CD14-positive monocyte (primary cell): ENCODE measurements around the gene SSTR5. TPM values are rescaled to one million over a fixed set of nuclear protein-coding genes. Genes with fewer than 3 reads are reported as not detected.

Experiments
- DNase-seq, 3 donors: peaks; one replicate each; pipeline ENCODE4 v3.0.0-alpha.2; 2011 to 2022
- H2AFZ ChIP-seq: 2 replicates; pipeline ENCODE4 v1.6.0; 2012; ENCODE audit warnings: mild to moderate bottlenecking, low read depth, low read length, inconsistent platforms; ENCODE audit not compliant: insufficient read depth, poor library complexity, severe bottlenecking
- H3K27ac ChIP-seq, 2 donors: 1 replicate in 1 of 2; 2 replicates in 1 of 2; pipeline ENCODE4 v1.5.1; 2012 to 2013; ENCODE audit warnings: low read length in 2 of 2, control low read depth in 1 of 2, inconsistent platforms in 1 of 2, low read depth in 1 of 2, mild to moderate bottlenecking in 1 of 2
- H3K27me3 ChIP-seq, 2 donors: one replicate each; pipeline versions ENCODE4 v1.6.0 to v1.6.1; 2011 to 2013; ENCODE audit warnings: low read length in 2 of 2; ENCODE audit not compliant: control insufficient read depth in 2 of 2, insufficient read depth in 2 of 2
- H3K36me3 ChIP-seq, 2 donors: replicated peaks in 1 of 2; 1 replicate in 1 of 2; 2 replicates in 1 of 2; pipeline versions ENCODE4 v1.5.1 to v1.6.1; 2012 to 2013; ENCODE audit warnings: low read length in 2 of 2, control low read depth in 1 of 2, inconsistent platforms in 1 of 2, mild to moderate bottlenecking in 1 of 2; ENCODE audit not compliant: insufficient read depth in 2 of 2, control insufficient read depth in 1 of 2
- H3K4me1 ChIP-seq, 2 donors: 1 replicate in 1 of 2; 2 replicates in 1 of 2; pipeline versions ENCODE4 v1.5.1 to v1.6.1; 2012 to 2013; ENCODE audit warnings: low read length in 2 of 2, control low read depth in 1 of 2, inconsistent platforms in 1 of 2, mild to moderate bottlenecking in 1 of 2, moderate library complexity in 1 of 2; ENCODE audit not compliant: insufficient read depth in 2 of 2, control insufficient read depth in 1 of 2
- H3K4me2 ChIP-seq: replicated peaks from 2 replicates; pipeline ENCODE3; 2012; ENCODE audit warnings: low read length, moderate library complexity, mild to moderate bottlenecking; ENCODE audit not compliant: poor library complexity, severe bottlenecking; ENCODE audit errors: extremely low read depth
- H3K4me3 ChIP-seq, 3 experiments: fragments of 200-600 bp in 1 of 3; sonication (generic) in 1 of 3; replicated peaks in 1 of 3; 1 replicate in 2 of 3; 2 replicates in 1 of 3; pipeline ENCODE4 v1.5.1; 2011 to 2013; ENCODE audit warnings: low read length in 3 of 3, mild to moderate bottlenecking in 3 of 3, control low read depth in 2 of 3, low read depth in 2 of 3, inconsistent platforms in 1 of 3, moderate library complexity in 1 of 3
- H3K79me2 ChIP-seq: 2 replicates; pipeline ENCODE4 v1.6.0; 2012; ENCODE audit warnings: mild to moderate bottlenecking, control low read depth, inconsistent platforms, low read length, moderate library complexity; ENCODE audit not compliant: insufficient read depth
- H3K9ac ChIP-seq: 2 replicates; pipeline ENCODE4 v1.6.0; 2017; ENCODE audit warnings: low read length, mild to moderate bottlenecking; ENCODE audit not compliant: insufficient read depth, poor library complexity, severe bottlenecking
- H3K9me3 ChIP-seq, 2 donors: replicated peaks in 1 of 2; 1 replicate in 1 of 2; 2 replicates in 1 of 2; pipeline versions ENCODE4 v1.5.1 to v1.6.1; 2012 to 2013; ENCODE audit warnings: low read length in 2 of 2, control low read depth in 1 of 2; ENCODE audit not compliant: control insufficient read depth in 1 of 2, insufficient read depth in 1 of 2
- H4K20me1 ChIP-seq: 2 replicates; pipeline ENCODE4 v1.6.0; 2012; ENCODE audit warnings: mild to moderate bottlenecking, low read length, control low read depth, moderate library complexity; ENCODE audit not compliant: insufficient read depth
- H3K27ac Mint-ChIP-seq, 7 donors: one replicate each; pipeline ENCODE4 v1.8.0; 2020; ENCODE audit warnings: mild to moderate bottlenecking in 7 of 7, mixed read lengths in 7 of 7, moderate library complexity in 6 of 7, inconsistent platforms in 2 of 7
- H3K27me3 Mint-ChIP-seq, 3 donors: one replicate each; pipeline ENCODE4 v1.8.0; 2021 to 2022; ENCODE audit warnings: low read depth in 3 of 3, mild to moderate bottlenecking in 3 of 3, mixed read lengths in 3 of 3, moderate library complexity in 3 of 3, inconsistent platforms in 1 of 3
- H3K36me3 Mint-ChIP-seq, 2 donors: one replicate each; pipeline ENCODE4 v1.8.0; 2020; ENCODE audit warnings: mixed read lengths in 2 of 2, inconsistent platforms in 1 of 2, mild to moderate bottlenecking in 1 of 2
- H3K4me1 Mint-ChIP-seq: one replicate; pipeline ENCODE4 v1.8.0; 2020; ENCODE audit warnings: mild to moderate bottlenecking, mixed read lengths
- H3K4me3 Mint-ChIP-seq, 2 donors: one replicate each; pipeline ENCODE4 v1.8.0; 2020; ENCODE audit warnings: mild to moderate bottlenecking in 2 of 2, mixed read lengths in 2 of 2, moderate library complexity in 1 of 2
- H3K9me3 Mint-ChIP-seq, 7 donors: one replicate each; pipeline ENCODE4 v1.8.0; 2020 to 2022; ENCODE audit warnings: mixed read lengths in 7 of 7, mild to moderate bottlenecking in 6 of 7, moderate library complexity in 6 of 7, inconsistent platforms in 2 of 7
- WGBS: methylation state at CpG from one replicate; pipeline ENCODE4 v1.1.5; 2013; ENCODE audit warnings: missing lambda C conversion rate; ENCODE audit not compliant: insufficient coverage; 5-methylcytosine and 5-hydroxymethylcytosine counted together
- intact Hi-C, 2 donors: fragments of 100-400 bp; cut with micrococcal nuclease; formaldehyde crosslinking; loops; one replicate each; pipeline versions ENCODE4 v1.15.0 to v1.15.1; 2023
- polyA plus RNA-seq, 3 donors: library from polyadenylated mRNA; depleted of rRNA in 1 of 3; unstranded in 2 of 3; stranded (reverse) in 1 of 3; fragments of 300-500 nt in 2 of 3; fragments of >200 nt in 1 of 3; fragmentation: Illumina TruSeq in 2 of 3; gene quantifications; 1 replicate in 2 of 3; 2 replicates in 1 of 3; pipeline ENCODE4 v1.2.3, GENCODE V29; 2012 to 2021
- TF ChIP-seq, protein P1 (sequence below): fragments of 200-600 bp; IDR thresholded peaks from one replicate; pipeline ENCODE4 v1.8.0; 2022; ENCODE audit warnings: antibody characterized with exemption, mild to moderate bottlenecking

Gene SSTR5
- polyA plus RNA-seq, 3 donors, result not detected

DNA sequence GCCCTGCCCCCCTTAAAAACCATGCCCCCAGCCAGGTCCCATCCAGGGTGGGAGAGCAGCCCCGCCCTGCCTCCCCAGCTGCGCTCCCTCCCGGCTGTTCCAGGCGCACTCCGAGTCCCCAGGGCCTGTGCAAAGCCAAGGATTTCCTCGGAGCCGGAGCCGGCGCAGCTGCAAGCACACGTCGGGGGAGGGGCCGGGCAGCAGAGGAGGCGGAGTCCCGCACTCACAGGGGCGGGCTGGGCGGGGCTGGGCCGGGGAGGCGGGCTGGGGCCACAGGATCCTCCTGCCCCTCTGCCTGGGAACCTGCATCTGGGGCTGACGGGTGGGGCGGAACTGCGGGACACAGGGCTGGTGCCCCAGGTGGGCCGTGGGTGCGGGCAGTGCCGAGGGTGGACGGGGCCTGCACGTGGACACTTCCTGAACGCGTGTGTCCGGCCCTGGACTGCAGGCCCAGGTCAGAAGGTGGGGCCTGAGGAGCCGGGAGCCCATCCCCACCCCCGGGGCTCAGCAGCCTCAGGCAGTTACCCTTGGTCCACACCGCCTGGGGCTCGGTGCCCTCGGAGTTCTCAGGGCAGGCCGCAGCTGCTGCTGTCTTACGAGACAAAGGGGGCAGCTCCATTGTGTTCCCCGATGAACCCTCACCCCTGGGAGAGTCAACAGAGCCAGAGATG, 24.0 kb upstream of the SSTR5 start:
- no peak overlapping the region for H3K4me3 ChIP-seq
- intact Hi-C loops, result no loop called here
- TF ChIP-seq, protein P1, sequence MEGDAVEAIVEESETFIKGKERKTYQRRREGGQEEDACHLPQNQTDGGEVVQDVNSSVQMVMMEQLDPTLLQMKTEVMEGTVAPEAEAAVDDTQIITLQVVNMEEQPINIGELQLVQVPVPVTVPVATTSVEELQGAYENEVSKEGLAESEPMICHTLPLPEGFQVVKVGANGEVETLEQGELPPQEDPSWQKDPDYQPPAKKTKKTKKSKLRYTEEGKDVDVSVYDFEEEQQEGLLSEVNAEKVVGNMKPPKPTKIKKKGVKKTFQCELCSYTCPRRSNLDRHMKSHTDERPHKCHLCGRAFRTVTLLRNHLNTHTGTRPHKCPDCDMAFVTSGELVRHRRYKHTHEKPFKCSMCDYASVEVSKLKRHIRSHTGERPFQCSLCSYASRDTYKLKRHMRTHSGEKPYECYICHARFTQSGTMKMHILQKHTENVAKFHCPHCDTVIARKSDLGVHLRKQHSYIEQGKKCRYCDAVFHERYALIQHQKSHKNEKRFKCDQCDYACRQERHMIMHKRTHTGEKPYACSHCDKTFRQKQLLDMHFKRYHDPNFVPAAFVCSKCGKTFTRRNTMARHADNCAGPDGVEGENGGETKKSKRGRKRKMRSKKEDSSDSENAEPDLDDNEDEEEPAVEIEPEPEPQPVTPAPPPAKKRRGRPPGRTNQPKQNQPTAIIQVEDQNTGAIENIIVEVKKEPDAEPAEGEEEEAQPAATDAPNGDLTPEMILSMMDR, result no peak
- no peaks in the 10 kb centered on the region for H3K27me3 ChIP-seq
- Mint-ChIP-seq H3K27me3 (peaks cover 2 to 10% (median 3%) of the 10 kb centered on the region in 3 donors), H3K36me3 (no peaks in the 10 kb centered on the region), H3K4me1 (no peaks in the 10 kb centered on the region), H3K9me3 (peaks cover 0 to 2% (median 0%) of the 10 kb centered on the region in 7 donors), H3K4me3 (no peak overlapping the region), H3K27ac (no peak overlapping the region)
- H4K20me1 ChIP-seq, result no peaks in the 10 kb centered on the region
- no peak for DNase-seq
- H3K4me1 ChIP-seq, result no peaks in the 10 kb centered on the region
- H3K36me3 ChIP-seq, result no peaks in the 10 kb centered on the region
- H2AFZ ChIP-seq, result no peak overlapping the region
- WGBS, result 20% methylated on average over 35 of the region's 37 CpGs
- H3K27ac ChIP-seq, result no peak overlapping the region
- no peaks in the 10 kb centered on the region for H3K9me3 ChIP-seq
- H3K79me2 ChIP-seq, result no peaks in the 10 kb centered on the region
- H3K4me2 ChIP-seq, result no peak overlapping the region
- H3K9ac ChIP-seq, result no peak overlapping the region

DNA sequence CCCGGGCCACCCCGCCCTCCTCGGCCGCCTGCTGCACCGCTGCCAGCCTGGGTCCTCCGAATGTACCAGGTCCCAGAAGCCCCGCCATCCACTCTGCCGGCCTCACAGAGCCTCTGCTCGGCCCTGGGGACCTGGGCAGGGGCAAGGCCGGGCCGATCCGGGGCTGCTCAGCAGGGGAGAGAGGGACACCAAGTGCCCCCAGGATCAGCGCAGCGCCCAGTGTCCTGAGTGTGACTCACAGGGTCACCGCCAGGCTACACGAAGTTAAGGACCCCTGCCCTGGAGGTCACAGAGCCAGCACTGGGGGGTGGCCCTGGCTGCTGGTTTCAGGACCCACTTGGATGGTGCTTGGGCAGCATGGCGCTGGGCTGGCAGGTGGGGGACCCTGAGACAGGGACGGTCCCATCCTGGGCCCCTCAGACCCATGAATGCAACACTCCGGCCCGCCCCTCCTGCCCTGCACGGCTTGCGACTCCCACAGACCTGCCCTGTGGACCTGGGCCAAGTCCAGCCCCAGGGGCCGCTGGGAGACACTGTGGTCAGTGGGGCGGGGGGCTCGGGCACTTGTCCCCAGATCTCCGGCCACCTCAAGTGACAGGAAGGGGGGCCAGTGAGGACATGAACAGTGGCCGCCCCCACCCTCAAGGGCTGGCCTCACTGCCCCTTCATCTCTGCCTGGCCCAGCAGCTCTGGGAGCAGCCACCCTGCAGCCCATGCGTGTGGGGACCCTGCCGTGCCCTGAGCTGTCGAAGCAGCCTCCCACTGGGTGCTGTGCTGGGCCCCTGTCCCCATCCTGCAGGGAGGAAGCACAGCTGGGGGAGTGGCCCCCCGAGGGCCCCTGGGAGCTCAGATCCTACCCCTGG, 23.2 kb upstream of the SSTR5 start:
- Histone ChIP-seq H2AFZ (no peak overlapping the region), H3K4me3 (no peak overlapping the region), H3K4me1 (no peaks in the 10 kb centered on the region), H3K27ac (no peak overlapping the region), H3K79me2 (no peaks in the 10 kb centered on the region), H3K9ac (no peak overlapping the region), H4K20me1 (no peaks in the 10 kb centered on the region), H3K27me3 (no peaks in the 10 kb centered on the region), H3K9me3 (no peaks in the 10 kb centered on the region), H3K4me2 (no peak overlapping the region), H3K36me3 (no peaks in the 10 kb centered on the region)
- Mint-ChIP-seq H3K4me3 (no peak overlapping the region), H3K27ac (no peak overlapping the region), H3K9me3 (peaks cover 0 to 2% (median 0%) of the 10 kb centered on the region in 7 donors), H3K27me3 (peaks cover 3 to 10% (median 3%) of the 10 kb centered on the region in 3 donors), H3K36me3 (no peaks in the 10 kb centered on the region), H3K4me1 (no peaks in the 10 kb centered on the region)
- no peak for DNase-seq
- WGBS, result 89% methylated on average over 31 of the region's 31 CpGs
- TF ChIP-seq, protein P1, result no peak
- intact Hi-C loops, result no loop called here
